SK-N-SH (cell line): Measurements from ENCODE around the gene HECW1. TPM values are rescaled to one million over a fixed set of nuclear protein-coding genes. Genes with fewer than 3 reads are reported as not detected.

Experiments
- CTCF ChIA-PET: fragments of 300-600, 350-600 bp; formaldehyde crosslinking; extraction: SDS; loops from one replicate; lab custom pipeline; 2021; lab: Yijun Ruan, JAX
- POLR2A ChIA-PET: fragments of 350-600 bp; sonication (Branson Sonifier 250); formaldehyde crosslinking; extraction: SDS; loops from one replicate; lab custom pipeline; 2020; ENCODE audit warnings: antibody characterized with exemption, inconsistent platforms; lab: Yijun Ruan, JAX
- DNase-seq: peaks from one replicate; pipeline ENCODE4 v3.0.0; 2012
- H2AFZ ChIP-seq: fragments of 200-600 bp; sonication (generic); 2 replicates; pipeline ENCODE4 v1.8.1; 2016; ENCODE audit warnings: antibody characterized with exemption, mild to moderate bottlenecking, low read depth
- H3F3A ChIP-seq: fragments of 200-600 bp; sonication (generic); replicated peaks from 2 replicates; pipeline ENCODE3; 2016; ENCODE audit warnings: antibody characterized with exemption, mild to moderate bottlenecking; ENCODE audit not compliant: insufficient read depth
- H3K27ac ChIP-seq, 2 experiments: fragments of 200-500 bp in 1 of 2; fragments of 200-600 bp in 1 of 2; sonication (Bioruptor generic) in 1 of 2; sonication (generic), shearing (Covaris generic) in 1 of 2; 2 replicates each; pipeline versions ENCODE4 v1.5.1 to v1.6.1; 2014 to 2016; ENCODE audit warnings: low read depth in 2 of 2, inconsistent platforms in 1 of 2, low read length in 1 of 2, mild to moderate bottlenecking in 1 of 2, mixed read lengths in 1 of 2
- H3K27me3 ChIP-seq: fragments of 200-600 bp; sonication (generic), shearing (Covaris generic); 2 replicates; pipeline ENCODE4 v1.6.1; 2016; ENCODE audit warnings: mixed run types; ENCODE audit not compliant: insufficient read depth
- H3K36me3 ChIP-seq, 2 experiments: fragments of 200-500 bp in 1 of 2; fragments of 200-600 bp in 1 of 2; sonication (Bioruptor generic) in 1 of 2; sonication (generic) in 1 of 2; replicated peaks in 1 of 2; 2 replicates each; pipeline versions ENCODE3 to v1.5.1; 2014 to 2016; ENCODE audit warnings: low read length in 1 of 2, mild to moderate bottlenecking in 1 of 2; ENCODE audit not compliant: insufficient read depth in 2 of 2, control insufficient read depth in 1 of 2
- H3K4me1 ChIP-seq, 2 experiments: fragments of 200-500 bp in 1 of 2; fragments of 200-600 bp in 1 of 2; sonication (Bioruptor generic) in 1 of 2; sonication (generic), shearing (Covaris generic) in 1 of 2; 2 replicates each; pipeline versions ENCODE4 v1.5.1 to v1.6.1; 2014 to 2016; ENCODE audit warnings: low read depth in 1 of 2, low read length in 1 of 2, mixed run types in 1 of 2; ENCODE audit not compliant: insufficient read depth in 2 of 2, control insufficient read depth in 1 of 2
- H3K4me2 ChIP-seq: fragments of 200-600 bp; sonication (generic), shearing (Covaris generic); 2 replicates; pipeline ENCODE4 v1.6.1; 2017; ENCODE audit warnings: mixed run types
- H3K4me3 ChIP-seq, 2 experiments: fragments of 200-500 bp in 1 of 2; fragments of 200-600 bp in 1 of 2; sonication (Bioruptor generic) in 1 of 2; sonication (generic), shearing (Covaris generic) in 1 of 2; 2 replicates each; pipeline versions ENCODE4 v1.5.1 to v1.8.1; 2014 to 2016; ENCODE audit warnings: low read depth in 2 of 2, inconsistent platforms in 1 of 2, low read length in 1 of 2, mild to moderate bottlenecking in 1 of 2, mixed read lengths in 1 of 2, moderate library complexity in 1 of 2
- H3K79me2 ChIP-seq: fragments of 200-600 bp; sonication (generic); 2 replicates; pipeline ENCODE4 v1.8.1; 2017; ENCODE audit warnings: mild to moderate bottlenecking; ENCODE audit not compliant: insufficient read depth
- H3K9ac ChIP-seq: fragments of 200-600 bp; sonication (generic); 2 replicates; pipeline ENCODE4 v1.6.1; 2017; ENCODE audit warnings: mixed run types
- H3K9me2 ChIP-seq: fragments of 200-600 bp; sonication (generic); 2 replicates; pipeline ENCODE4 v1.6.1; 2017; ENCODE audit warnings: mixed run types
- H3K9me3 ChIP-seq: fragments of 200-600 bp; sonication (generic); 2 replicates; pipeline ENCODE4 v1.6.1; 2017; ENCODE audit warnings: mixed run types, mild to moderate bottlenecking, moderate library complexity
- H4K20me1 ChIP-seq: fragments of 200-600 bp; sonication (generic); 2 replicates; pipeline ENCODE4 v1.6.1; 2017; ENCODE audit warnings: mild to moderate bottlenecking, mixed run types; ENCODE audit not compliant: insufficient read depth
- ELF1 ChIP-seq: IDR thresholded peaks from 2 replicates; pipeline ENCODE4 v1.4.0; 2012
- EP300 ChIP-seq, 2 experiments: IDR thresholded peaks; 2 replicates each; pipeline versions ENCODE4 v1.4.0 to v1.6.1; 2012; ENCODE audit warnings: borderline replicate concordance in 1 of 2, low read depth in 1 of 2, low read length in 1 of 2
- FOSL2 ChIP-seq: IDR thresholded peaks from 2 replicates; pipeline ENCODE4 v1.4.0; 2012; ENCODE audit warnings: low read depth, mild to moderate bottlenecking, moderate library complexity, borderline replicate concordance
- IRF3 ChIP-seq: fragments of 150-350 bp; IDR thresholded peaks from 2 replicates; pipeline ENCODE4 v1.6.1; 2016; ENCODE audit warnings: mild to moderate bottlenecking, low read depth, low read length
- JUND ChIP-seq: IDR thresholded peaks from 2 replicates; pipeline ENCODE4 v1.4.0; 2012
- MXI1 ChIP-seq: IDR thresholded peaks from 2 replicates; pipeline ENCODE4 v1.6.1; 2012; ENCODE audit warnings: mild to moderate bottlenecking, low read depth, low read length, improper control_type of control experiment
- RCOR1 ChIP-seq: fragments of 150-350 bp; IDR thresholded peaks from 2 replicates; pipeline ENCODE4 v1.6.1; 2017; ENCODE audit warnings: antibody characterized with exemption, low read length
- RFX5 ChIP-seq: IDR thresholded peaks from 2 replicates; pipeline ENCODE4 v1.6.1; 2012; ENCODE audit warnings: mild to moderate bottlenecking, improper control_type of control experiment, low read length
- SMC3 ChIP-seq: IDR thresholded peaks from 2 replicates; pipeline ENCODE4 v1.6.1; 2012; ENCODE audit warnings: low read depth, low read length, improper control_type of control experiment
- WGBS: methylation state at CpG from one replicate; pipeline ENCODE4 v1.1.6; 2017; ENCODE audit warnings: low lambda C conversion rate; 5-methylcytosine and 5-hydroxymethylcytosine counted together
- polyA plus RNA-seq, 3 experiments: library from polyadenylated mRNA; depleted of rRNA; stranded (reverse); fragments of >200 nt; gene quantifications; 2 replicates each; pipeline ENCODE4 v1.2.3, GENCODE V29; 2012
- TF ChIP-seq, protein P1 (sequence below): IDR thresholded peaks from 2 replicates; pipeline ENCODE4 v1.6.1; 2012; ENCODE audit warnings: mild to moderate bottlenecking, low read depth, low read length, moderate library complexity

The HECW1 gene
- polyA plus RNA-seq, 1 of the 3 experiments (the other 2 are of a cell fraction), result not detected

DNA sequence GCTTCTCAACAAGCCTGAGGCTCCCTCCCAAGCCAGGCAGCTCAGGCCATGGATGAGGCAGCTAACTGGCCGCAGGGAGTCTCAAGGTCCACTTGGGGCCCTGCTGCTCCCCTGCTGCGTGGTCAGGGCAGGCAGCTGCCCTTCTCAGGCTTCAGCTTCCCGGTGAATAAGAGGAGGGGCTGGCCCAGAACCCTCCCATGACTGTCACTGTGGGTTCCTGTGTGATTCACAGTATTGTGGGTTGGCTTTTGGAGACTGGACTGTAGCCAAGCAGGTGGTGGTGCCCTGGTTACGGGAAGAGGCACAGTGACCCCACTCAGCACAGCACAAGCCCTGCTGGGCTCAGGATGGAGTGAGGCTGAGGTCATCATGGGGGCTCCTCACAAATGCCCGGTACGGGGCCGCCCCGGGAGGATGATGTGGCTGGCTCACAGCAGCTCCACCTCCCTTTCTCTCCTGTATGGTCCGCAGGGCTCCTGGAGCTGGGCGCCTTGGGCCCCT, 189.8 kb downstream of the HECW1 start (continued):
- TF ChIP-seq, protein P1, sequence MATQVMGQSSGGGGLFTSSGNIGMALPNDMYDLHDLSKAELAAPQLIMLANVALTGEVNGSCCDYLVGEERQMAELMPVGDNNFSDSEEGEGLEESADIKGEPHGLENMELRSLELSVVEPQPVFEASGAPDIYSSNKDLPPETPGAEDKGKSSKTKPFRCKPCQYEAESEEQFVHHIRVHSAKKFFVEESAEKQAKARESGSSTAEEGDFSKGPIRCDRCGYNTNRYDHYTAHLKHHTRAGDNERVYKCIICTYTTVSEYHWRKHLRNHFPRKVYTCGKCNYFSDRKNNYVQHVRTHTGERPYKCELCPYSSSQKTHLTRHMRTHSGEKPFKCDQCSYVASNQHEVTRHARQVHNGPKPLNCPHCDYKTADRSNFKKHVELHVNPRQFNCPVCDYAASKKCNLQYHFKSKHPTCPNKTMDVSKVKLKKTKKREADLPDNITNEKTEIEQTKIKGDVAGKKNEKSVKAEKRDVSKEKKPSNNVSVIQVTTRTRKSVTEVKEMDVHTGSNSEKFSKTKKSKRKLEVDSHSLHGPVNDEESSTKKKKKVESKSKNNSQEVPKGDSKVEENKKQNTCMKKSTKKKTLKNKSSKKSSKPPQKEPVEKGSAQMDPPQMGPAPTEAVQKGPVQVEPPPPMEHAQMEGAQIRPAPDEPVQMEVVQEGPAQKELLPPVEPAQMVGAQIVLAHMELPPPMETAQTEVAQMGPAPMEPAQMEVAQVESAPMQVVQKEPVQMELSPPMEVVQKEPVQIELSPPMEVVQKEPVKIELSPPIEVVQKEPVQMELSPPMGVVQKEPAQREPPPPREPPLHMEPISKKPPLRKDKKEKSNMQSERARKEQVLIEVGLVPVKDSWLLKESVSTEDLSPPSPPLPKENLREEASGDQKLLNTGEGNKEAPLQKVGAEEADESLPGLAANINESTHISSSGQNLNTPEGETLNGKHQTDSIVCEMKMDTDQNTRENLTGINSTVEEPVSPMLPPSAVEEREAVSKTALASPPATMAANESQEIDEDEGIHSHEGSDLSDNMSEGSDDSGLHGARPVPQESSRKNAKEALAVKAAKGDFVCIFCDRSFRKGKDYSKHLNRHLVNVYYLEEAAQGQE, result no peak
- no peak for TF ChIP-seq ELF1
- TF ChIP-seq SMC3, result no peak
- no peak for TF ChIP-seq IRF3
- no peak for TF ChIP-seq FOSL2
- TF ChIP-seq MXI1, result no peak
- TF ChIP-seq RCOR1, result no peak

- CTCF ChIA-PET, result interaction anchor here (1.0 to 1.3 kb wide), 2 partner anchors 152 to 362 kb away, joined by 4 read pairs; no protein-coding TSS in a partner anchor
- H2AFZ ChIP-seq, result no peak overlapping the region
Observed at GRCh38 chr7:43302773-43303460, 190.5 kb downstream of the HECW1 start.

More at GRCh38 chr7:43302773-43303460, 190.5 kb downstream of the HECW1 start:
- H3K27ac ChIP-seq, result no peak overlapping the region
- H3K27me3 ChIP-seq, result peaks cover 26% of the 10 kb centered on the region
- TF ChIP-seq EP300 (IDR thresholded peaks at IDR 0.05; ENCODE audit: borderline replicate concordance in 1 of 2, low read depth in 1 of 2, low read length in 1 of 2) (no peak), SMC3 (no peak), RFX5 (no peak), JUND (no peak)
- H3K79me2 ChIP-seq, result no peaks in the 10 kb centered on the region
- H3K4me2 ChIP-seq, result no peak overlapping the region
- POLR2A ChIA-PET, result no interaction called here
- H3K4me1 ChIP-seq, result no peaks in the 10 kb centered on the region
- 69% methylated on average over 10 of the region's 11 CpGs for WGBS
- no peaks in the 10 kb centered on the region for H3K9me2 ChIP-seq
- H3F3A ChIP-seq, result no peaks in the 10 kb centered on the region
- H3K36me3 ChIP-seq, result no peaks in the 10 kb centered on the region
- H3K9me3 ChIP-seq, result no peaks in the 10 kb centered on the region
- no peak overlapping the region for H3K9ac ChIP-seq
- H3K4me3 ChIP-seq, result no peak overlapping the region
- DNase-seq, result no peak
- no peaks in the 10 kb centered on the region for H4K20me1 ChIP-seq
